Dermis lymphatic vessel endothelial cell (primary cell): Measurements from ENCODE around the gene APOBEC3H. TPM values are rescaled to one million over a fixed set of nuclear protein-coding genes. Genes with fewer than 3 reads are reported as not detected.

Experiments used
- total RNA-seq: library from RNA; depleted of rRNA; stranded (reverse); fragments of >200 nt; gene quantifications from 2 replicates; pipeline ENCODE4 v1.2.1, GENCODE V29; 2014

APOBEC3H gene
- not detected in 2 replicates for total RNA-seq

DNA sequence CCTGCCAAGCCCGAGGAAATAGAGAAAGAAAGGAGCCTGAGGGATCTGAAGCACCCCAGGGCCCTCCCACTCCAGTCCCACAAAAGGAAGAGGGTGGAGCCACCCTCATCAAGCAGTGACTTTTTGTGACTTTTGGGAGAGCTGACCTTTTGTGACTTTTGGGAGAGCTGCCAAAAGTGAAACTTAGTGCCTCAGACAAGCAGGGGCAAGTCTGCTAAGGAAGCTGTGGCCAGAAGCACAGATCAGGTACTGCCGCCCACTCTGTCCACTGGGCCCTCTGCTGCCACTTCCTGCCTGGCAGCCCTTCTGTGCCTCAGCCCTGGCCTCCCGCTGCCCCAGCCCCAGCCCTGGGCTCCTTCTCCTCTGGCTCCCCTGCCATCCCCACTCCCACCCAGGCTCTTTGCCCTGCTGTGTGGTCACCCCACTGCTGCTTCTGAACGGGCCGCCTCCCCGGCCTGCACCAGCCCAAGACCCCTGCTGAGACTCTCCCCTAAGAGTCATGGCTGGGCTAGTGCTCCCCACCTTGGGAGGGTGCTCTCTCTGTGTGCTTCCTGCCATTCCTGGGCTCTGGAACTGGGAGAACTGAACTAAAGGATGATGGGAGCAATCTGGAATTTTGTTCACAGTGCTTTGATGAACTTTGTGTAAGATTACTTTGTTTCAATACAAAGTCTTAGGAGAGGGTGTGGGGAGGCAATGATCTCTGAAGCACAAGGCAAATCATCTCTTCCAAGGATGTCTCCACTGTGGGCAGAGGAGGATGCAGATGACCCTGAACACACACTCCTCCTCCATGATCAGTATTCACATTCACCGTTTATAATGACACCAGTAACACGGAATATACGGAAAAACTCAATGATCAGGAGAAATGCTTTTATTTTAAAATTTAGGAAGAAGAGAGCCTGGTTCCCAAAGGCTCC is at the start of gene APOBEC3H:
TSS of gene APOBEC3H (plus strand) at position 147 of the 923 bp plus-strand sequence. CDS start 3,035 bp downstream, outside the sequence.

DNA sequence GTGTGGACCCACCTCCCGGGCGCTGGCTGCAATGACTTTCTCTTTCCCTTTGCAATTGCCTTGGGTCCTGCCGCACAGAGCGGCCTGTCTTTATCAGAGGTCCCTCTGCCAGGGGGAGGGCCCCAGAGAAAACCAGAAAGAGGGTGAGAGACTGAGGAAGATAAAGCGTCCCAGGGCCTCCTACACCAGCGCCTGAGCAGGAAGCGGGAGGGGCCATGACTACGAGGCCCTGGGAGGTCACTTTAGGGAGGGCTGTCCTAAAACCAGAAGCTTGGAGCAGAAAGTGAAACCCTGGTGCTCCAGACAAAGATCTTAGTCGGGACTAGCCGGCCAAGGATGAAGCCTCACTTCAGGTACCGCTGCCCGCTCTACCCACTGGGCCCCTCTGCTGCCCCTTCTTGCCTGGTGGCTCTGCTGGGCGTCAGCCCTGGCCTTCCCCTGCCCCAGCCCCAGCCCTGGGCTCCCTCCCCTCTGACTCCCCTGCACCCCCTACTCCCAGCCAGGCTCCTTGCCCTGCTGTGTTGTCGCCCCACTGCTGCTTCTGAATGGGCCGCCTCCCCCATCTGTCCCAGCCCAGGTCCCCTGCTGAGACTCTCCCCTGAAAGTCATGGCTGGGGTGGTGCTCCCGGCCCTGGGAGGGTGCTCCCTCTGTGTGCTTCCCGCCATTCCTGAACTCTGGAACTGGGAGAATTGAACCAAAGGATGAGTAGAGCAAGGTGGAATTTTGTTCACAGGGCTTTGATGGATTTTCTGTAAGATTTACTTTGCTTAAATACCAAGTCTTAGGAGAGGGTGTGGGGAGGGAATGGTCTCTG is 19.8 kb upstream of the APOBEC3H start, which contains the start of gene APOBEC3G:
TSS of gene APOBEC3G (plus strand) at position 250 of the 815 bp plus-strand sequence. CDS start at position 337, 87 bp downstream.

DNA sequence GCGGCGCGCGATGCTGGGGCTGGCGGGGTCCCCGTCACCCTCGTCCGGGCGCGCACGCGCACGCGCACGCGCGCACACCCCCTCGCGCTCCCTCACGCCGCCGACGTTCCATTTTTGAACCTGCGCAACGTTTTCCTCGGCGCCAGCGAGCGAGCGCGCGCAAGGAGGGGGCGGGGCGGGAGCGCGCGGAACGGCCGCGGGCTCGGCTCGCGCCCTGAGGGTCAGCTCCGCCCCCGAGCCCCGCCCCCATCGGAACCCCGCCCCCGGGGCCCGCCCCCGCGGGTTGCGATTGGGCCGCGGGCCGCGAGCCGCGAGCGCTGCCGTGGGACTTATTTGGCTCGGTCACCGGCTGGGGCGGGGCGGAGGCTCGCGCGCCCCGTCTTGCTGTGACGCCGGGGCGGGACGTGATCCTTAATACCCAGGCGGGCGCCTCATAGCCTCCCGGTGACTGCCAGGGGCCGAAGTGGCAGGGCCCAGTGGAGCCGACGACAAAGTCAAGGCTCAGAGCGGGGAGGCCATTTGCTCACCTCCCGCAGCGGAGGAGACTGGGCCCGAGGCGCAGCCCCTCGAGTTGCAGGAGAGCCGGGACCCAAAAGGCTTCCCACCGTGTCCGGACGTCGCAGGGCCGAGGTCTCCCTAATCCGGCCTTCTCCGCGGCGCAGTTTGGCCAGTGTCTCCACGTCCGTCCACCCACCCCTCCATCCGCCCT is 55.6 kb downstream of the APOBEC3H start, which contains the start of gene CBX7:
TSS of gene CBX7 (minus strand) at position 170 of the 709 bp plus-strand sequence. CDS start 236 bp downstream, outside the sequence.

Other genes starting within 250 kb of the APOBEC3H start
- gene CBX6, start 225.0 kb upstream of the APOBEC3H start, total RNA-seq = 12.0 and 15.4 TPM in 2 replicates
- gene APOBEC3A, start 139.6 kb upstream of the APOBEC3H start, total RNA-seq = not detected in 2 replicates
- gene APOBEC3B, start 114.9 kb upstream of the APOBEC3H start, total RNA-seq = 0.22 and 0.26 TPM in 2 replicates
- 0.22 and 0.26 TPM in 2 replicates for gene APOBEC3C, start 83.0 kb upstream of the APOBEC3H start, total RNA-seq
- 0.17 and 0.33 TPM in 2 replicates for gene APOBEC3D, start 76.1 kb upstream of the APOBEC3H start, total RNA-seq
- gene APOBEC3F, start 56.4 kb upstream of the APOBEC3H start, total RNA-seq = 3.6 and 4.5 TPM in 2 replicates
- 4.3 and 6.7 TPM in 2 replicates for gene APOBEC3G, start 20.0 kb upstream of the APOBEC3H start, total RNA-seq
- 4.0 and 5.3 TPM in 2 replicates for gene CBX7, start 55.4 kb downstream of the APOBEC3H start, total RNA-seq
- 18.0 and 25.9 TPM in 2 replicates for gene PDGFB, start 147.7 kb downstream of the APOBEC3H start, total RNA-seq
- gene RPL3, start 222.4 kb downstream of the APOBEC3H start, total RNA-seq = 3,720 and 3,923 TPM in 2 replicates